Left renal pelvis (tissue), 4 donors: Measurements from ENCODE around the gene MYO7A. TPM values are rescaled to one million over a fixed set of nuclear protein-coding genes. Genes with fewer than 3 reads are reported as not detected.
"Not testable (repeated sequence)": the region's sequence is repeated elsewhere in the genome, so short reads cannot be mapped to it uniquely, and the experiment has no call there.

Experiments used
- DNase-seq, 4 donors: peaks; one replicate each; pipeline ENCODE4 v3.0.0-alpha.2; 2013; ENCODE audit warnings: low read depth in 4 of 4, low spot score in 3 of 4
- polyA plus RNA-seq, 4 donors: library from polyadenylated mRNA; unstranded; fragments of 120-200 nt; gene quantifications; one replicate each; pipeline ENCODE4 v1.2.1, GENCODE V29; 2013; ENCODE audit not compliant: insufficient read length in 4 of 4

MYO7A gene
- polyA plus RNA-seq, 4 donors, result 2.2 to 4.2 (median 2.8) TPM

- DNase-seq, result no peak
These were observed 35.7 kb upstream of the MYO7A start for GRCh38 chr11:77092382-77092781.

GRCh38 chr11:77093056-77093891, 34.8 kb upstream of the MYO7A start:
- DNase-seq, result no peak

- DNase-seq, result no peak
These were observed 33.8 kb upstream of the MYO7A start for GRCh38 chr11:77093987-77094840.

- DNase-seq, result no peak
These were observed 33.1 kb upstream of the MYO7A start for GRCh38 chr11:77094841-77095365.

- no peak for DNase-seq
These were observed 32.2 kb upstream of the MYO7A start for GRCh38 chr11:77095551-77096490.

- DNase-seq, result no peak
These were observed 31.4 kb upstream of the MYO7A start for GRCh38 chr11:77096591-77097019.

GRCh38 chr11:77097180-77097579, 30.9 kb upstream of the MYO7A start:
- DNase-seq, result not testable (repeated sequence)

GRCh38 chr11:77100166-77101042, 27.6 kb upstream of the MYO7A start:
- no peak for DNase-seq

- DNase-seq, result no peak
These were observed 27.0 kb upstream of the MYO7A start for GRCh38 chr11:77101043-77101537.

GRCh38 chr11:77102246-77103210, 25.5 kb upstream of the MYO7A start, which contains the start of gene OMP:
Gene OMP (plus strand): TSS chr11:77102840. CDS start chr11:77102840, 0 bp downstream.
- DNase-seq, result no peak

- no peak for DNase-seq
These were observed 24.7 kb upstream of the MYO7A start for GRCh38 chr11:77103319-77103718.

GRCh38 chr11:77104727-77105126, 23.3 kb upstream of the MYO7A start:
- no peak for DNase-seq

- DNase-seq, result no peak
These were observed 21.7 kb upstream of the MYO7A start for GRCh38 chr11:77106321-77106720.

- DNase-seq, result no peak
These were observed 21.3 kb upstream of the MYO7A start for GRCh38 chr11:77106759-77107158.

GRCh38 chr11:77107950-77108349, 20.1 kb upstream of the MYO7A start:
- DNase-seq, result no peak

- DNase-seq, result no peak
These were observed 19.6 kb upstream of the MYO7A start for GRCh38 chr11:77108436-77108835.

- no peak for DNase-seq
These were observed 18.6 kb upstream of the MYO7A start for GRCh38 chr11:77109236-77110019.
